Measurements from ENCODE around the gene PCDHGC4. TPM values are rescaled to one million over a fixed set of nuclear protein-coding genes. Genes with fewer than 3 reads are reported as not detected.

Gene PCDHGC4
- total RNA-seq, 1 donor from 2014 or later, result 3.7 TPM

Other genes starting within 250 kb of the PCDHGC4 start
- gene PCDHB15, start 239.6 kb upstream of the PCDHGC4 start, total RNA-seq, result 4.2 TPM
- gene SLC25A2, start 181.0 kb upstream of the PCDHGC4 start, total RNA-seq, result 0.52 TPM
- gene TAF7, start 164.2 kb upstream of the PCDHGC4 start, total RNA-seq, result 72.0 TPM
- 0.52 TPM for gene PCDHGA1, start 154.5 kb upstream of the PCDHGC4 start, total RNA-seq
- gene PCDHGA2, start 146.3 kb upstream of the PCDHGC4 start, total RNA-seq, result 1.6 TPM
- gene PCDHGA3, start 141.2 kb upstream of the PCDHGC4 start, total RNA-seq, result 2.1 TPM
- gene PCDHGB1, start 134.9 kb upstream of the PCDHGC4 start, total RNA-seq, result 1.6 TPM
- 1.0 TPM for gene PCDHGA4, start 130.0 kb upstream of the PCDHGC4 start, total RNA-seq
- gene PCDHGB2, start 125.0 kb upstream of the PCDHGC4 start, total RNA-seq, result 2.1 TPM
- 2.1 TPM for gene PCDHGA5, start 120.9 kb upstream of the PCDHGC4 start, total RNA-seq
- gene PCDHGB3, start 114.8 kb upstream of the PCDHGC4 start, total RNA-seq, result 3.1 TPM
- gene PCDHGA6, start 111.1 kb upstream of the PCDHGC4 start, total RNA-seq, result 4.2 TPM
- gene PCDHGA7, start 102.3 kb upstream of the PCDHGC4 start, total RNA-seq, result 3.7 TPM
- 4.7 TPM for gene PCDHGB4, start 97.3 kb upstream of the PCDHGC4 start, total RNA-seq
- 3.7 TPM for gene PCDHGA8, start 92.4 kb upstream of the PCDHGC4 start, total RNA-seq
- gene PCDHGB5, start 87.1 kb upstream of the PCDHGC4 start, total RNA-seq, result 3.7 TPM
- 4.7 TPM for gene PCDHGA9, start 82.3 kb upstream of the PCDHGC4 start, total RNA-seq
- 5.2 TPM for gene PCDHGB6, start 77.0 kb upstream of the PCDHGC4 start, total RNA-seq
- gene PCDHGA10, start 72.0 kb upstream of the PCDHGC4 start, total RNA-seq, result 4.2 TPM
- 7.3 TPM for gene PCDHGB7, start 67.4 kb upstream of the PCDHGC4 start, total RNA-seq
- gene PCDHGA11, start 64.0 kb upstream of the PCDHGC4 start, total RNA-seq, result 6.8 TPM
- 3.1 TPM for gene PCDHGA12, start 54.5 kb upstream of the PCDHGC4 start, total RNA-seq
- gene PCDHGC3, start 9.1 kb upstream of the PCDHGC4 start, total RNA-seq, result 38.1 TPM
- gene PCDHGC5, start 4.1 kb downstream of the PCDHGC4 start, total RNA-seq, result 2.1 TPM
- gene DIAPH1, start 134.0 kb downstream of the PCDHGC4 start, total RNA-seq, result 16.7 TPM
- gene HDAC3, start 151.8 kb downstream of the PCDHGC4 start, total RNA-seq, result 40.7 TPM
- under 0.01 TPM for gene RELL2, start 152.0 kb downstream of the PCDHGC4 start, total RNA-seq
- gene FCHSD1, start 166.4 kb downstream of the PCDHGC4 start, total RNA-seq, result 5.2 TPM
- gene ARAP3, start 197.2 kb downstream of the PCDHGC4 start, total RNA-seq, result 5.2 TPM